H4 (cell line): ENCODE results near the gene VEGFB. TPM values are rescaled to one million over a fixed set of nuclear protein-coding genes. Genes with fewer than 3 reads are reported as not detected.

Experiments used
- DNase-seq: peaks from one replicate; pipeline ENCODE4 v3.0.0-alpha.2; 2015; ENCODE audit warnings: low spot score
- total RNA-seq: library from RNA; depleted of rRNA; stranded (reverse); fragments of >200 nt; shearing (Covaris generic); gene quantifications from 2 replicates; pipeline ENCODE4 v1.2.3, GENCODE V29; 2014

VEGFB gene
- total RNA-seq, 1 experiment from 2014 or later = 51.6 TPM

GRCh38 chr11:64261556-64262080 is 27.2 kb downstream of the VEGFB start:
- DNase-seq = no peak

- no peak for DNase-seq
These were observed 28.1 kb downstream of the VEGFB start for GRCh38 chr11:64262271-64263002.

GRCh38 chr11:64263021-64263946 is 28.9 kb downstream of the VEGFB start:
- DNase-seq = no peak

GRCh38 chr11:64263947-64264317 is 29.5 kb downstream of the VEGFB start:
- no peak for DNase-seq

- no peak for DNase-seq
These were observed 30.0 kb downstream of the VEGFB start for GRCh38 chr11:64264371-64264852.

GRCh38 chr11:64265176-64266160 is 31.1 kb downstream of the VEGFB start:
- DNase-seq = no peak

- no peak for DNase-seq
These were observed 32.0 kb downstream of the VEGFB start for GRCh38 chr11:64266339-64266738.

GRCh38 chr11:64267207-64267945 is 33.0 kb downstream of the VEGFB start:
- DNase-seq = no peak

GRCh38 chr11:64268025-64268892 is 33.9 kb downstream of the VEGFB start:
- DNase-seq = peak; percentile 66

GRCh38 chr11:64268893-64269539 is 34.6 kb downstream of the VEGFB start:
- peak; percentile 58 for DNase-seq

- DNase-seq = peak; percentile 99
These were observed 35.3 kb downstream of the VEGFB start for GRCh38 chr11:64269540-64270220.

GRCh38 chr11:64275031-64275800 is 40.8 kb downstream of the VEGFB start:
- DNase-seq = no peak

GRCh38 chr11:64275841-64276240 is 41.5 kb downstream of the VEGFB start:
- no peak for DNase-seq

- peak; percentile 49 for DNase-seq
These were observed 42.5 kb downstream of the VEGFB start for GRCh38 chr11:64276653-64277431.

- DNase-seq = no peak
These were observed 44.3 kb downstream of the VEGFB start for GRCh38 chr11:64278576-64279190.
